ENCODE results near the gene KCNQ1. TPM values are rescaled to one million over a fixed set of nuclear protein-coding genes. Genes with fewer than 3 reads are reported as not detected.

Gene KCNQ1
- total and polyA plus RNA-seq, 7 donors = 0.48 to 3.1 (median 1.1) TPM

GRCh38 chr11:2525941-2526807 is 81.4 kb downstream of the KCNQ1 start:
- ATAC-seq (no peak), DNase-seq (peak; percentile 5 to 32)
- H3K4me3 ChIP-seq = no peak overlapping the region
- H3K36me3 ChIP-seq (ENCODE audit: insufficient read depth in 1 of 2, low read depth in 1 of 2) = no peaks in the 10 kb centered on the region
- TF ChIP-seq CTCF (IDR thresholded peaks at IDR 0.05) = no peak
- H3K9me3 ChIP-seq = no peaks in the 10 kb centered on the region
- intact Hi-C loops (cut with DNase I) = loop anchor here in 1 of 2 donors (5.0 kb wide), 1 partner anchor 219 kb away; no protein-coding TSS in a partner anchor
- peaks cover 0 to 24% (median 3%) of the 10 kb centered on the region in 3 donors for H3K27me3 ChIP-seq (ENCODE audit: insufficient read depth in 3 of 3, low read length in 2 of 3)
- no peaks in the 10 kb centered on the region for H3K4me1 ChIP-seq
- 71 to 74% (median 71%) methylated on average over 15 of the region's 15 CpGs for WGBS, 3 donors
- no peak overlapping the region for H3K27ac ChIP-seq

GRCh38 chr11:2526808-2527381 is 82.1 kb downstream of the KCNQ1 start:
- intact Hi-C loops (cut with DNase I) = loop anchor here in 1 of 2 donors (5.0 kb wide), 1 partner anchor 220 kb away; no protein-coding TSS in a partner anchor
- H3K9me3 ChIP-seq = no peaks in the 10 kb centered on the region
- no peak overlapping the region for H3K27ac ChIP-seq
- no peaks in the 10 kb centered on the region for H3K4me1 ChIP-seq
- H3K36me3 ChIP-seq (ENCODE audit: insufficient read depth in 1 of 2, low read depth in 1 of 2) = no peaks in the 10 kb centered on the region
- peaks cover 0 to 18% (median 3%) of the 10 kb centered on the region in 3 donors for H3K27me3 ChIP-seq (ENCODE audit: insufficient read depth in 3 of 3, low read length in 2 of 3)
- DNase-seq (peak; percentile 47 to 68), ATAC-seq (no peak)
- H3K4me3 ChIP-seq = no peak overlapping the region
- TF ChIP-seq CTCF (IDR thresholded peaks at IDR 0.05) = no peak
- 50 to 56% (median 52%) methylated on average over 14 to 25 of the region's 25 CpGs for WGBS, 3 donors

GRCh38 chr11:2527621-2528291 is 82.9 kb downstream of the KCNQ1 start:
- intact Hi-C loops (cut with DNase I) = loop anchor here in 1 of 2 donors (5.0 kb wide), 1 partner anchor 220 kb away; no protein-coding TSS in a partner anchor
- peaks cover 2% of the 10 kb centered on the region for H3K4me1 ChIP-seq
- ATAC-seq = no peak
- H3K4me3 ChIP-seq = no peak overlapping the region
- DNase-seq = peak; percentile 8 to 42
- peaks cover 0 to 18% (median 3%) of the 10 kb centered on the region in 3 donors for H3K27me3 ChIP-seq (ENCODE audit: insufficient read depth in 3 of 3, low read length in 2 of 3)
- no peaks in the 10 kb centered on the region for H3K9me3 ChIP-seq
- 91 to 94% (median 92%) methylated on average over 22 of the region's 22 CpGs for WGBS, 3 donors
- no peaks in the 10 kb centered on the region for H3K36me3 ChIP-seq (ENCODE audit: insufficient read depth in 1 of 2, low read depth in 1 of 2)
- no peak overlapping the region for H3K27ac ChIP-seq
- TF ChIP-seq CTCF (IDR thresholded peaks at IDR 0.05) = no peak

GRCh38 chr11:2528301-2529050 is 83.7 kb downstream of the KCNQ1 start:
- H3K27ac ChIP-seq = no peak overlapping the region
- no peak for ATAC-seq
- H3K9me3 ChIP-seq = no peaks in the 10 kb centered on the region
- intact Hi-C loops (cut with DNase I) = loop anchor here in 1 of 2 donors (5.0 kb wide), 1 partner anchor 221 kb away; no protein-coding TSS in a partner anchor
- WGBS, 3 donors = 75 to 79% (median 78%) methylated on average over 18 of the region's 18 CpGs
- no peaks in the 10 kb centered on the region for H3K36me3 ChIP-seq (ENCODE audit: insufficient read depth in 1 of 2, low read depth in 1 of 2)
- no peak overlapping the region for H3K4me3 ChIP-seq
- TF ChIP-seq CTCF (IDR thresholded peaks at IDR 0.05) = no peak
- peaks cover 8% of the 10 kb centered on the region for H3K4me1 ChIP-seq
- peaks cover 0 to 18% (median 3%) of the 10 kb centered on the region in 3 donors for H3K27me3 ChIP-seq (ENCODE audit: insufficient read depth in 3 of 3, low read length in 2 of 3)
- peak in 1 of 2 donors; percentile 49 for DNase-seq

Measured in psoas muscle (tissue), 8 donors.